NCI-H1092 (cell line): ENCODE measurements around the gene FEZF2.

Experiments
- DNase-seq: peaks from one replicate; lab custom pipeline; 2025; lab: John Stamatoyannopoulos, UW

FEZF2 gene

GRCh38 chr3:62373215-62373614 is at the start of gene FEZF2:
Gene FEZF2 (minus strand): TSS chr3:62373550. CDS start chr3:62372868, 682 bp downstream.
- no peak for DNase-seq

- DNase-seq = no peak
These were observed 47.9 kb upstream of the FEZF2 start for GRCh38 chr3:62421207-62421606.

GRCh38 chr3:62416144-62416543 is 42.8 kb upstream of the FEZF2 start:
- no peak for DNase-seq

- DNase-seq = no peak
These were observed 42.0 kb upstream of the FEZF2 start for GRCh38 chr3:62415312-62415801.

DNA sequence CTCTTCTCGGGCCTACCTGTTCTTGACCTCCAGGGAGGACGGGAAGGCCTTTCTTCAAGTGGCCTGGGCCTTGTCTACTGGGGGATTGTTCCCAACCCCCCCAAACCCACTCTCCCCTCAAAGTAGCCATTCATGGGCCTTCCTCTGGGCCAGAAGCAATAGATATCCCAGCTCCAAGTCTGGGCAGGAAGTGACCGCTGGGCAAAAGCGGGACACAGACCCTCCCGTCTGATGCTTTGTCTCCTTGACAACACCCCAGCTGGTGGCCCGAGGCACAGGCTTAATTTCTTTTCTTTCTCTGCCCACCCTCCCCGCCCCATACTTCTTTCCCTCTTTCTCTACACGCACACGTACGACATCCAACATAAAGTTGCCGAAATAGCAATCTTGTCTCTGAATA is 41.4 kb upstream of the FEZF2 start:
- DNase-seq = no peak

GRCh38 chr3:62413687-62414086 is 40.3 kb upstream of the FEZF2 start:
- DNase-seq = no peak

DNA sequence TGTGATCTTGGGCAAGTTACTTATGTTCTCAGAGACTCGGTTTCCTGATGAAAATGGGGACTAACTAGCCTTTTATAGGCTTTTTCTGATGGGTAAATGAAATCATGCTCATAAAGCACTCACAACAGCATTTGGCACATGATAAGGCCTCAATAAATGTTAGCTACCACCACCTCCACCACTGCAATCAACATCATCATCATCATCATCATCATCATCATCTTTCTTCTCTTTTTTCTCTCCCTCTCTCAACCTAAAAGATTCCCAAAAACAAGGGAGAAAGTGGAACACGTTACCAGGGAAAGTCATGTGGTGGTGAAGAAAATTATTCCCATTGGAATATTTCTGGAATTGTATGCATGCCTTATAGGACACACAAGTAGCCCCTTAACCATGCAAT is 33.6 kb upstream of the FEZF2 start:
- no peak for DNase-seq

DNA sequence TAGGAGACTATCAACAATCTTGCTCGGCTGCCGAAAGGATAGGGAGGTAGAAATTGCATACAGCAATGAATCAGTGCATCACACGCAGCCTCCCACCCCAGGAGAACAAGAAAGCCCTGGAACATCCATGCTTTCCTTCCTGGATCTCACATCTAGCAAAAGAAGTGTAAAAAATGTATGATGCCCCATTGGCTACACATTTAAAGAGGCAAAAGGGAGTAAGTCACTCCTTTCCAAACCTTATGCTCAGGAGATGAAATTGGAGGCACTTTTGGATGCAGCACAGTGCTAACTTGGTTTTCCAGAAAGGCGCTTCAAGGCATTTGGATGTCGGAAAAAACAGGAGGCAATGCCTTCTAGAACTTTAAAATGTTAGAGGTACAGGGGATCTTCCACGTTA is 32.2 kb upstream of the FEZF2 start:
- DNase-seq = no peak

GRCh38 chr3:62405135-62405534 is 31.8 kb upstream of the FEZF2 start:
- DNase-seq = no peak

DNA sequence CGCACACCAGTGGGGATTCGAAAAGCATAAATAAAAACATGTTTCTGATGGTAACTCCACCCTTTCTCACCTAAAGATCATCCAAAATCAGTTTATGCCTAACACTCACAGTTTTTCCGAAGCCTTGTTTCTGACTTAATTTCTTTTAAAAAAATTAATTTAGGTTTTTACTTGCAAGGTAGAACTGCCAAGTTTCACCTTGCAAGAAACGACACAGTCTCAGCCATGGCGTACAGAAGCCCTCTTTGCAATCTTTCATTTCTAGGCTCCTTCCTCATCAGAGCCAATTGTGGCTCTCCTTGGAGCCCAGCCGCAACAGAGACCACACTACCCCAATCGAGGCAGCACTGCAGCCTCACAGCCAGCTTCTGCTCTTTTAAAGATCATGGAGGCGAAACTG is 31.0 kb upstream of the FEZF2 start:
- no peak for DNase-seq

DNA sequence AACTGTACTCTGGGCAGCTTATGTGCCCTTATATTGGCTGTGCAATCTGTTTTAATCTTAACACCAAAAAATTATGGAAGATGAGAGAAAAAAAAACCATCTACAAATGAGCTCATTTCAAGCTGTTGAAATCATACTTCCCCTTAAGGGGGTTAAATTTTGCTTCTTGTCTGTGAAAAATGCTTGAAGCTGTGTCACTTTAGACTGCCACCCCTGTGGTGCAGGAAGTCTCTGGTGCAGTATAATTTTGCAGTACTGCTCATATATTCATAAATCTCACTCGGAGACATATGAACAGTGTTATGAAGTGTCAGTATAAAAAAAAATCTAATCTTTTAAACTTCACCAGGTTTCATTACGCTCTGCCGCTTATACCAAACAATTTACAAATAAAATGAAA is 30.4 kb upstream of the FEZF2 start:
- DNase-seq = no peak

DNA sequence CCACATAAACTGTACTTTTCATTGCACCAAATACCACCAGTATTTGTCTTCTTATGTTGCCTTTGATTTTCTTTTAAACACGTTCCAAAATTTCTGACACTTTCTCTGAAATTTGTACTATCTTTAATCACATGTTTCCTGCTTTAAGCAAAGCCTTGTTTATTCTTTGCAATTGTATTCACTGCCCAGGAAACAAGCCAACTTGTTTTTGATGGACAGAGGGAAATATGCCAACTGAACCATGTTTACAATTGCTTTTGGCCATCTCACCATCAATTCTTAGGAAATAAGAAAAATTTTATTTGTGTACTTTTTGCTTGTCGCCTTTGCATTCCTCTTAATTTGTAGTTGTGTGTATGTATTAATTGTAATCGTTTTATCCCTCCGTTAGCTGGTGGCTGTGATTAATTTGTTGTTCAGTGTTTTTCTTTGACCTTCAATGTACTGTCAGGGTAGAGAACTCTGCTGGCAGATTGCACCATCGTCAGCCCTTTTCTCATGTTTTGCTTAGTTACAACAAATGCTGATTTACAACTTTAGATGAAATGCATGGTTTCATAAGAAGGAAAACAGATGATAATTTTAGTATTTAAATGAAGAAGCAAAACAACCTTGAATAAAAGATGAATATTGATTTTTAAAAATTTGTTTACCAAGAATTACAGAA is 19.4 kb upstream of the FEZF2 start:
- no peak for DNase-seq

DNA sequence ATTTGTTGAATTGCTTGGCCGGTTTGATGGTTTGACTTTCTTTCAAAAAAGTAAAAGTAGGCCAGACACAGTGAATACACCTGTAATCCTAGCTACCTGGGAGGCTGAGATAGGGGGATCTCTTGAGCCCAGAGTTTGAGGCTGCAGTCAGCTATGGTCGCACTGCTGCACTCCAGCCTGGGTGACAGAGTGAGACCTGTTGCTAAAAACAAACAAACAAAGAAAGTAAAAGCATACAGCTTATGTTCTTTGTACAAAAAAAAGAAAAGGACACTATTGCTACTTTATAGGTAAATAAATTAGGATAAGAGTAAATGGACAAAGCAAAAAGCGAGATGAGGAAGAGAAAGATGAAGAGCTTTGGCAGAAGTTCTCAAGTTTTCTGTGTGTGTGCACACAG is 13.9 kb upstream of the FEZF2 start:
- DNase-seq = no peak

DNA sequence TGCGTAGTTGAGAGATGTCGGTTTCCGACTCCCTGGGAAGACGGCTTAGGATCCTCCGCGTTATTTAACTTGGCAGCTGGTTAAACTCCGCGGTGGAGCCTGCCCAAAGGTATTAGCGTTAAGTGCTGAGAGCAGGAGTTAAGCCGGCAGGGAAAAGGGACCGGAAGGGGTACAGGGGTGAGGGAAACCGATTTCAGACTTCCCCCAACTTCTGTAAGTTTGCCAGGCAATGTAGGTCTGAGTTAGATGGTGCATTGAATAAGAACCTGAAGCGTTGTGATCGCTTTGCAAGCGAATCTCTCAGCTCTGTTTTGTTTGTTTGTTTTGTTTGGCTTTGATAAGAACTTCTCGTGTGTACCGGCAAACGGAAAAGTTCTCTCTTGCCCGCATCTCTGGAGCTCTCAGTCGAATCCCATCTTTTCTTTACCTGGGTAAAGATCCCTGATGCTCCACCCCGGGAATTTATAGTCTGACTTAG is 6.0 kb upstream of the FEZF2 start:
- no peak for DNase-seq

DNA sequence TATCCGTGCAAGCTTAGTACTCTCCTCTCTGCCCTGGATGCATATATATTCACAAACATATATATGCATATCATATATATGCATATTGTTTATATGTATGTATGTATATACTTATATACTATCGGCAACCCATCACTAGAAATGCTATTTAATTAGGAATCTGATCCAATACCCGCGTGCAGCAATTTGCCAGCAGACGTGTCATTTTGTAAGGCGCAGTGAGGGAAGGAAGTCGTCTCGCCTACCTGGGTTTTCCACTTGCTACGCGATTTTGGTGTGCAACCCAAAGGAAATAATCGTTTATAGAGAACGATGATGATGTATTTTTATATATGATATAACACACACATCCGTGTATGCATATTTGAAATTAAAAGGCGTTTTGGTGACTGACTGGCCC is 5.6 kb upstream of the FEZF2 start:
- no peak for DNase-seq

GRCh38 chr3:62378311-62378789 is 5.0 kb upstream of the FEZF2 start:
- DNase-seq = no peak

DNA sequence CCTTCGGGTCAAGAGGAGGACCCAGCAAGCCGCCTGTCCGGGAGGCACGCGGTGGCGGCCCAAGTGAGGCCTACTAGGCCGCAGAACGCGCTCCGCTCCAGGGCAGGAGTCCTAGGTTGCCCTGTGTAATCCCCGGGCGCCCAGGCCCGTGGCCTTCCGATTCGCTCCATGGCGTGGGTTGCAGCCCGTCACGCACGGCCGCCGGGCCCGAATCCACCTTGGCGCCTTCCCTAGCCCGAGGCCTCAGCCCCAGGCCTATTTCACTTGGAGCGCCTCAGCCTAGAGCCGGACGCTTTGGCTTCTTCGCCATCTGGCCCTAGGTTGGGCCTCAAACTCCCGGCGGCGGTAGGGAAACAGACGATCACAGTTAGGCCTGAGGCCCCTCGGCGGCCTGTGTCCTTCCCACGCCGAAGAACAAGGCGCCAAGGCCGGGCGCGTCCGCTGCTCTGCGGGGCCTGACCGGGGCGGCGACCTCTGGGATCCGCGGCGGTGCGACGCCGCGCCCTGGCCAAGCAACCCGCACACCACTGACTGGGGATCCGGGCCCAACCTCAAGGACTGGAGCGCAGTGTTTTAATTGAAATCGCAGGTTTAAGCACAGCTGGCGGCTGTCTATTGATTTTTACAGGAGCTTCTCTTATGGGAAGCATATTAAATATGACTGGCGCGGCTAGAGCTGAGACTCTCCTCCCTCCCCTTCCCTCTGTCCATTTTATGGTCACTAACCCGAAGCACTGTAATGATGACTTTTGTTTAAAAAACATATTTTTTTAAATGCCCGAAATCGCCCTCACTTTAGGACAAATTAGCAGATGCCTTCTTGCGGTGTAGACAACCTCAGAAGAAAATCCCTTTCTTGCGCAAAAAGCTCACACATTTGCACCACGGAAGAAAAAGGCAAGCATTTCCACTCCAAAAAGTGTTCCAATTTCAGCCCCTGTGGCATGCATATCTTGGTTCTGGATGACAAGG is 3.8 kb upstream of the FEZF2 start:
- no peak for DNase-seq

DNA sequence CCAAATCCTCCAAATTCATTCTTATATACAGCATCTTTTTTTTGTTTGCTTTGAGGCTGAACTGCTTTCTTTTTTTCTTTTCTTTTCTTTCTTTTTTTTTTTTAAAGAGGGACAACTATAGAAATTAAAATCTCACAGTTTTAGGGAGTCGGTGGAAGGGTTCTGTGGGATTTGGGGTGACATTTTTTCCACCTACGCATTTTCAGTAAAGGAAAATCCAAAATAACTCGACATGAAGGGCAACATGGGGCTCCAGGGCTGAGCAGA is 3.0 kb upstream of the FEZF2 start:
- DNase-seq = no peak

DNA sequence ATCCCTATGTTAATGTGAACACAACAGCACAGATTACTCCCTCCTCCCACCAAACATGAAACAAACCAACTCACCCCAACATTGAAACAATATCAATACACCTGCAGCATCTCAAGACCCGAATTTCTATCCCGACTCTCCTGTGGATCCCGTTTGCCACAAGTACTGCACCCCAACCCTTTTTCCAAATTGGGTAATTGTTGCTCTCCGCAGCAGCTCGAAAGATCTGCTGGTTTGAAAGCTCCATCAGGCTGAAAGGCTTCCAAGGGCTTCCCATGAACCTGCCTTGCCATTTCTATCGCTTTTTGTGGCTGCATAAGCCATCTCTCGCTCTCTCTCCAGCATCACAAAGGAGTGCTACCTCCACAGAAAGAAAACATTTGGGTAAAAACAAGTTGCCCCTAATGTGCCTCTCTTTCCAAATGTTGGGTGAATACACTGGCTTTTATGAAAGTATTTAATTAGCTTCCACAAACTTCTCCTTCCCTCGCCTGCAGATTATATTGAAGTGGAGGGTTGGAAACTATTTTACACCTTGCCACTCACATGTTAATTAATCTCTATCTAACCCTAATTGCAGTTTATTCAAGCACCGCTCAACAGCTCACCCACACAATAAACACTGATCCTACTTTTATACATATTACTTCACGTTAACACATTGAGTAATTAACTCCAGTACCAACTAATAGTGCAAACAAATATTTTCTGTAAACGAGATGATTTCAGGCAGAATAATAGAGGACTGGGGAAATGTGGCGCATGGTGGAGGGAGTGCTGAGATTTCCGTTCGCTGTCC is 2.5 kb upstream of the FEZF2 start:
- DNase-seq = no peak

GRCh38 chr3:62374341-62375218 is 1.2 kb upstream of the FEZF2 start:
- DNase-seq = no peak

GRCh38 chr3:62373714-62374333 is 474 bp upstream of the FEZF2 start:
- no peak for DNase-seq
